WTC11 (cell line): ENCODE data around the gene TREM1.

Source experiments
- CTCF ChIP-seq: fragments of 200-600 bp; IDR thresholded peaks from 2 replicates; pipeline ENCODE4 v1.8.0; 2022; ENCODE audit warnings: antibody characterized with exemption
- MXD4 ChIP-seq: fragments of 250-450 bp; sonication (Bioruptor Pico); IDR thresholded peaks from 2 replicates; pipeline ENCODE4 v1.8.0; 2021; ENCODE audit warnings: mild to moderate bottlenecking, moderate library complexity, borderline replicate concordance
- TEAD4 ChIP-seq: sonication (generic); formaldehyde crosslinking; IDR thresholded peaks from 2 replicates; pipeline ENCODE4 v1.8.0; 2022; ENCODE audit warnings: mild to moderate bottlenecking, missing genetic modification reagents
- USF2 ChIP-seq: sonication (generic); formaldehyde crosslinking; IDR thresholded peaks from 2 replicates; pipeline ENCODE4 v1.8.1; 2023; ENCODE audit warnings: mild to moderate bottlenecking, missing genetic modification reagents, moderate library complexity
- TF ChIP-seq, protein P1 (sequence below): sonication (generic); formaldehyde crosslinking; IDR thresholded peaks from 2 replicates; pipeline ENCODE4 v1.8.1; 2023; ENCODE audit warnings: mild to moderate bottlenecking, missing genetic modification reagents

DNA sequence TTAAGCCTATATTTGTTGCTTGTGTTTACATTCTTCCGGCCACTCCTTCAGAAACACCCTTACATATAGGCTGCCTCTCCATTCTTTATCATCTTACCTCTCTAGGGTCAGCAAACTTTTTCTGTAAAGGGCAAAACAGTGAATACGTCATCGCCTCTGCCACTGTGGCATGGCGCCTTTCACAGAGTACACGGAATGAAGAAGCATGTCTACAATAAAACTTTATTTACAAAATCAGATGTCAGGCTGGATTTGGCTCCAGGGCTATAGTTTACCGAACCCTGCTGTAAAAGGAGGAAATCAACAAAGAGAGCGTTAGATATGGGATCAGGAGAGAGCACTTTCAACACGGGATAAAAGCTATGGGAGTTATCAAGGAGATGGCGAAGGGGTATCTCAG lies 39.6 kb upstream of the TREM1 start:
- TF ChIP-seq CTCF (no peak), USF2 (CRISPR knock-in tag) (no peak), MXD4 (CRISPR knock-in tag) (no peak), TEAD4 (no peak)
- TF ChIP-seq, protein P1, sequence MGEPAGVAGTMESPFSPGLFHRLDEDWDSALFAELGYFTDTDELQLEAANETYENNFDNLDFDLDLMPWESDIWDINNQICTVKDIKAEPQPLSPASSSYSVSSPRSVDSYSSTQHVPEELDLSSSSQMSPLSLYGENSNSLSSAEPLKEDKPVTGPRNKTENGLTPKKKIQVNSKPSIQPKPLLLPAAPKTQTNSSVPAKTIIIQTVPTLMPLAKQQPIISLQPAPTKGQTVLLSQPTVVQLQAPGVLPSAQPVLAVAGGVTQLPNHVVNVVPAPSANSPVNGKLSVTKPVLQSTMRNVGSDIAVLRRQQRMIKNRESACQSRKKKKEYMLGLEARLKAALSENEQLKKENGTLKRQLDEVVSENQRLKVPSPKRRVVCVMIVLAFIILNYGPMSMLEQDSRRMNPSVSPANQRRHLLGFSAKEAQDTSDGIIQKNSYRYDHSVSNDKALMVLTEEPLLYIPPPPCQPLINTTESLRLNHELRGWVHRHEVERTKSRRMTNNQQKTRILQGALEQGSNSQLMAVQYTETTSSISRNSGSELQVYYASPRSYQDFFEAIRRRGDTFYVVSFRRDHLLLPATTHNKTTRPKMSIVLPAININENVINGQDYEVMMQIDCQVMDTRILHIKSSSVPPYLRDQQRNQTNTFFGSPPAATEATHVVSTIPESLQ: no peak
